NCI-H2081 (cell line): ENCODE measurements around the gene ITPK1.

Experiments used
- DNase-seq, 2 experiments: peaks; one replicate each; lab custom pipeline; 2025; lab: John Stamatoyannopoulos, UW

Gene ITPK1

DNA sequence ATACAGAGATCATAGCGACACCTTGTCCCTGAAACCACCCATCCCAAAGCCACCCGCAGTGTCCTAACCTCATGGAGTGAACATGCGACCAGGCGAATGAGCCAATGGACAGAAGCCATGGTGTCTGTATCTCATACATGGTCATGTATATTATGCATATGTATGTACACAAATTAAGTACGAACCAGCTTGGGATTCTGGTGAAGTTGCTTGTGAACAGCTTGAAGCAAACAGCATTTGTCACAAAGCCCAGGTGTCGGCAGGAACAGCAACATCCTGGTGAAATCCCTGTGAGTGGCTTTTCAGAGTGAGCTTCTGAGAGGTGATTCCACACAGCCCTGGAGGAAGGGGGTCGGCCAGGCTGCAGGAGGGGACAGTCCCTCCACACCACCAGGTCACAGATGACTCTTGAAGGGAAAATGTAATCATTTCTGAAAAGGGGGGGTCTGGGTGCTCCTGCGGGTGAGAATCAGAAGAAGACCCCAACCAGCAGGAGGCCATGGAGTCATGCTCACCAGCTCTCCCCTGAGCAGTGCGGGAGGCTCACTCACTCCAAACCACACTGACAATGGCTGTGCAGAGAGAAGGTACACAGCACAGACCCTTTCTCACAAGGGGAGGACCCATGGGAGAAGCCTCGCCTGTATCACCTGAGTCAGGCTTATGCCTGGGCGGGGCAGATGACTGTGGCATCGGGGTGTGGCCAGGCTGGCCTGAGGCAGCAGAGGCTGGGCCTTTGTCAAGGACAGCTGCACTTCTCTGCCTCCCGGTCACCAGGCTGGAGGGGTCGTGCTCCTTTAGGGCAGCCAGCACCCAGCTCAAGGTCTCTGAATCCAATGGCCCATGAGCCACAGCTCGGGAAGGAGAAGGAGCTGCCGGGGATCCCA is 178.4 kb downstream of the ITPK1 start:
- no peak for DNase-seq

- DNase-seq = no peak
Observed at GRCh38 chr14:92936085-92936484, 179.6 kb downstream of the ITPK1 start.

DNA sequence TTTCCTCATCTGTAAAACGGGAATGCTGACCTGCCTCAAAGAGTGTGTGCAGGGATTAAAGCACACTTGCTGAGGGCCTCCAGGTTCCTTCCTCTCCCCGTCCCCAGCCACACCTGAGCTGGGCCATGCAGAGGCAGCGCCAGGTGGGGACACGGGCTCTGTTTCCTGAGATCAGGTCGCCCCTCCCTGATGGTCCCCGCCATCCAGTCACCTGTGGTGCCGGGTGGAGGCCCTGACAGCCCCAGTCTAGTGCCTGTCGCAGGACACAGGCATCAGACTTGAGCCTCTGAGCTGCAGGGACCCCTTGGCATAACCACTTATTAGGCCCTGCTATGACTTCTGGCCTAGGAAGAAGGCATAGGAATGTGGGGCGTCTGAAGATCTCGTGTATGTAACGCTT is 180.3 kb downstream of the ITPK1 start:
- DNase-seq = no peak

- no peak for DNase-seq
Observed at GRCh38 chr14:92934196-92935085, 181.3 kb downstream of the ITPK1 start.

GRCh38 chr14:92933481-92933880 is 182.2 kb downstream of the ITPK1 start:
- no peak for DNase-seq

DNA sequence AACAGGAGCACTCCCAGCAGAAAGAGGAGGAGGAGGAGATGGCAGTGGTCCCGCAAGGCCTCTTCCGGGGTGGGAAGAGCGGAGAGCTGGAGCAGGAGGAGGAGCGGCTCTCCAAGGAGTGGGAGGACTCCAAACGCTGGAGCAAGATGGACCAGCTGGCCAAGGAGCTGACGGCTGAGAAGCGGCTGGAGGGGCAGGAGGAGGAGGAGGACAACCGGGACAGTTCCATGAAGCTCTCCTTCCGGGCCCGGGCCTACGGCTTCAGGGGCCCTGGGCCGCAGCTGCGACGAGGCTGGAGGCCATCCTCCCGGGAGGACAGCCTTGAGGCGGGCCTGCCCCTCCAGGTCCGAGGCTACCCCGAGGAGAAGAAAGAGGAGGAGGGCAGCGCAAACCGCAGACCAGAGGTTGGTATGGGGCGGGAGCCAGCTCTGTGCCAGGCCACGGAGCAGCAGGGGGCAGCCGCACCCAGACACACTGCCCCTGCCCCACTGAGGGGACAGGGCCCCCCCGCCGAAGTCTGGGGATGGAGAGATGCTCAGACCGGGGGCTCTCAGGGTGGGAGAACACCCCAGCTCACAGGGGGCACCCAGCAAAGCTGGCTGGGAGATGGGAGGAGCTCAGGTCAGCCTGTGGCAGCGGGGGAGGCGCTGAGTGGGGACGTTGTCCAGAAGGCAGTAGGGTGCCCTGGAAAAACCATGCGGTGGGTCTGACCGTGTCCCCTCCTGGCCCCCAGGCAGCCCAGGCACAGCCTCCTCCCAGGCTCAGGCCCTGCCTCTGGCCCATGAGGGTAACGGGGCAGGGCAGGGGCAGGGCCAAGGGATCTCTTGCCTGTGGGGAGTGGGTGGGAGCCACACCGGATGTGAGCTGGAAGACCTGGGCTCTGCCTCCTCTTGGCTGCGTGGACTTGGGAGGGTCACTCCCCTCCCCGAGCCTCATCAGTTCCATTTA is 183.0 kb downstream of the ITPK1 start:
- no peak for DNase-seq

GRCh38 chr14:92931681-92932447 is 183.9 kb downstream of the ITPK1 start:
- DNase-seq = no peak

DNA sequence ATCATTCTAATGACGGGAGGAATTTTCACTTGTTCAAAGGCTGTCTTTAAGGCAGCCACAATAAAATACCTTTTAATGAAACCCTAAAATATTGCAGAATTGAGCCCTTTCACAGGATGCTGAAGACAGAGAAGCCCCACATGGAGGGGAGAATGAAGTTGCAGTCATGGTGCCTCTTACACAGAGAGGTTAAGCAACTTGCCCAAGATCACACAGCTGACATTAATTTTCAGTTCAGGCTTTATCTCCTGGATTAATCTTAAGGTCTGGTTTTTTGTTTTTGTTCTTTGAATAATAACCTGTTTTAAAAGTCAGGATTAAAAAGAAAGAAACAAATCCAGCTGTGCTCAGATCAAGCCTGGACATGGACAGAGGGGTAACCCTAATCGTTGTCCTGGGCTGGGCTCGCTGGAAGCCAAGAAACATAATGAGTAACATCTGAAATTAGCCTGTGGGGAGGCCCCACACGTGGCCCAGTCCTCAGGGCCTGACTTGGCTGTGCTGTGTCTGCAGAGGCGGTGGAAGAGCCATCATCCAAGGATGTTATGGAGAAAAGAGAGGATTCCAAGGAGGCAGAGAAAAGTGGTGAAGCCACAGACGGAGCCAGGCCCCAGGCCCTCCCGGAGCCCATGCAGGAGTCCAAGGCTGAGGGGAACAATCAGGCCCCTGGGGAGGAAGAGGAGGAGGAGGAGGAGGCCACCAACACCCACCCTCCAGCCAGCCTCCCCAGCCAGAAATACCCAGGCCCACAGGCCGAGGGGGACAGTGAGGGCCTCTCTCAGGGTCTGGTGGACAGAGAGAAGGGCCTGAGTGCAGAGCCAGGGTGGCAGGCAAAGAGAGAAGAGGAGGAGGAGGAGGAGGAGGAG is 184.8 kb downstream of the ITPK1 start:
- no peak for DNase-seq

DNA sequence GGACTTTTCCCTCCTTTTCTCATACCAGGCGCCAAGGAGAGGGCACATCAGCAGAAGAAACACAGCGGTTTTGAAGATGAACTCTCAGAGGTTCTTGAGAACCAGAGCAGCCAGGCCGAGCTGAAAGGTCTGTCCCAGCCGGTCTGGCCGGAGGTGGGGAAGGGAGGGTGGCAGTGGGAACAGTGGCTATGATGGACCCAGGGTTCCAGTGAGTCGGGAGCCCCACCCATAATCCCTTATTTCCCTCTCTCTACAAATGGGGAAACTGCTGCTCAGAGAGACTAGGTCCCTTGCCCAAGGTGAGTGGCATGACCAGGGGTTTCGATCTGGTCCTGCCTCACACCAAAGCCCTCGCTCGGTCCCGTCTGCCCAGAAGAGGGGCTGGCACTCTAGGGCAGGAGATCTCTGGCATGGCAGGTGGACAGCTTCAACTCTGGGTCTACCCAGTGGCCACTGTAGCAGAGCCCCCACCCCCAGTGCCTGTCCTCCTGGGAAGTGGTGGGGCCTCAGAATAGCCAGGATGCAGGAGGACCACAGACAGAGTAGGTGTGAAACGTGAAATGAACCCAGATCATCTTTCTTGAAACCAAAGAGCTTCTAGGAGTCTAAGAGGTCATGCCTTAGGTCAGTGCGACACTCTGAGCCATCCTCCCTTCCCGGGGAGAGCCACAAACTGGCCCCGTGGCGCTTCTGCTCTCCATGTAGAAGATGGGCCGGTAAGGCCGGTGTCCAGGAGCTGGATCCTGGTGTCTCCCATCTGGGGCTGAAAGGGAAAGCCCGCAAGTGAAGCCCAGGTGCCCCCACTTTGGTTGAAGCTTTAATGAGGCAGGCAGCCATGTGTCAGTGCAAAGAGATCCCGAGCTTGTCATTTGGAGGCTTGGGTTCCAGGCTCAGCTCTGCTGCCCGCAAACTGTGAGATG is 185.8 kb downstream of the ITPK1 start:
- no peak for DNase-seq

DNA sequence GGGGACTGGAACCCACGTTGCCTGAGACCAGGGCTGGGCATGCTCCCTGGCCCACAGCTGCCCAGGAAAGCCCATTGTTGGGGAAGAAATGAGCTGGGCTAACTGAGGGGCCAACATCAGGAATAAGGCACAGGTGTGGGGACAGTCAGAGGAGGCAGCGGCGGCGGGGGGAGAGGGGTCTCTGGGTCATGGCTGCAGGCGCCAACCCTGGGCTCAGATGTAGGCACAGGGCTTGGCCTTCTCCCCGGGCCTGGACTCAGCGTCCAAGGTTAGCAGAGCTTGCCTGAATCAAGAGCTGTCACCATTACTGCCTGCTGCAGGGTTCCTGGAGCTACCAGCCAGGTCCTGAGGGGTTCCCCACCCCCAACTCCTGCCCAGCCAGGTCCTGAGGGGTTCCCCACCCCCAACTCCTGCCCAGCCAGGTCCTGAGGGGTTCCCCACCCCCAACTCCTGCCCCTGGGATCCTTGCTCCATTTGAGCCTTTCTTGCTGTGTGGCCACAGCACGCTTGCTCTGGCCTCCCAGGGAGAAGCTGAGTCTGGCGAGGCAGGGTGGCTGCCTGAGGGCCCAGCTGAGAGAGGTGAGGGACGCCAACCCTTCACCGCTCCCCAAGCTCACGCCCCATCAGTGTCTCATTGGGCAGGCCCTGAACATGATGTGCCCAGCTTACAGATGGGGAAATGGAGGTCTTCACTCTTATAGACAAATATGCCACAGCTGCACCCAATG is 186.6 kb downstream of the ITPK1 start:
- DNase-seq = no peak

DNA sequence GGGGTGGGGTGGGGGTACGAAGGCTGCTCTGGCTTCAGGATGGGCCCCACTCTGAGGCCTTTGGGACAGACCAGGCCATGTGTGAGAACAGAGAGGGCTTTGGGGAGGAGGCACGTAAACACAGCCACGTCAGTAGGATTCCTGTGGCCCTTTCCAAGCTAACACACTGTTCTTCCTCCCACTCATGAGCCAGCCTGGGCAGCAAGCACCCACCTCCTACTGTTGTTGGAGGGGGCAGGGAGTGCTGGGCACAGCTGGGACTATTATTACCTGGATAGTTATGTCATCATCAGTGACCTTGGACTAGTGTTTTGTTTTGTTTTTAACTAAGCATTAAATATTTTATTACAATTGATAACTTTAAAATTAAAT is 187.5 kb downstream of the ITPK1 start:
- DNase-seq = no peak

GRCh38 chr14:92927349-92928257 is 188.1 kb downstream of the ITPK1 start:
- DNase-seq = no peak

GRCh38 chr14:92926931-92927330 is 188.8 kb downstream of the ITPK1 start:
- no peak for DNase-seq

- no peak for DNase-seq
Observed at GRCh38 chr14:92926180-92926845, 189.4 kb downstream of the ITPK1 start.

DNA sequence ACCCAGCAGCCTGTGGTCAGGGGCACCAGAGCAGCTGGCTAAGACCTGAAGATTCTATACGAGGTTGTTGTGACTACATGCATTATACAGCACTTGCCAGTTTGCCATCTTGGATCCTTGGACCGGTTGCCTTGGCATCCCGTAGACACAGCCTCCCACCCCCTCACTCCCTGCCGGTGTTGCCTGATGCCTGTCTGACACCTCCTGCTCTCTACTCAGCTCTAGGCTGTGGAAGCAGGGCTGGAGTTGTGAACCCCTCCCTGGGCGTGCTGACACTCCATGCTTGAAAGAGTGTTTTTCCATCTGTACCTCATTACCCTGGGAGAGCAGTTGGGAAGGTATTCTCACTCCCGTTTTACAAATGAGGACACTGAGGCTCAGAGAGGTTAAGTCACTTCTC is 190.3 kb downstream of the ITPK1 start:
- no peak for DNase-seq

GRCh38 chr14:92924247-92924646 is 191.5 kb downstream of the ITPK1 start:
- DNase-seq = peak in 1 of 2 experiments; percentile 73

DNA sequence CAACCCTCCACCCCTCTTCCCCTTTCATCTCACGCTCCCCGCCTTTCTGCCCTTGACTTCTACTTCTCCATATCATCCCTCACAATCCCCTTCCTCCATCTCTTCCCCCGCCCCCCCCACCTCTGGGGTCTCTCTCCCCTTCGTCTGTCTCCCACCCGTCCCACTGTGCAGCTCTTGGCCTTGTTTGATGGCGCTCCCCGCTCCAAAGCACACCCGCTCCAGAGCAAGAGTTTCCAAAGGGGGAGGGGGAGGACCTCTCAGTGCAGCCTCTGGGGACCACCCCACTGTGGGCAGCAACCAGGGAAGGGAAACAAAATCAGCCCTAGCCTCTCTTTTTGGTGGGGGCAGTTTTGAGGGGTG is 192.0 kb downstream of the ITPK1 start:
- DNase-seq = peak in 1 of 2 experiments; percentile 26
